Measurements from ENCODE around the gene PTGDR2.

- TF ChIP-seq CTCF (IDR thresholded peaks at IDR 0.05) (no peak), POLR2A (IDR thresholded peaks at IDR 0.05) (no peak), POLR2AphosphoS5 (IDR thresholded peaks at IDR 0.05; ENCODE audit: insufficient read depth in 1 of 2, low read depth in 1 of 2) (no peak)
These were observed 2.5 kb downstream of the PTGDR2 start for GRCh38 chr11:60852982-60853950.

All from vagina (tissue), 2 donors.